ENCODE results near the gene ARHGEF16. TPM values are rescaled to one million over a fixed set of nuclear protein-coding genes. Genes with fewer than 3 reads are reported as not detected.

ARHGEF16 gene
- total and polyA plus RNA-seq, 9 donors, result 0.13 to 8.4 (median 1.7) TPM

DNA sequence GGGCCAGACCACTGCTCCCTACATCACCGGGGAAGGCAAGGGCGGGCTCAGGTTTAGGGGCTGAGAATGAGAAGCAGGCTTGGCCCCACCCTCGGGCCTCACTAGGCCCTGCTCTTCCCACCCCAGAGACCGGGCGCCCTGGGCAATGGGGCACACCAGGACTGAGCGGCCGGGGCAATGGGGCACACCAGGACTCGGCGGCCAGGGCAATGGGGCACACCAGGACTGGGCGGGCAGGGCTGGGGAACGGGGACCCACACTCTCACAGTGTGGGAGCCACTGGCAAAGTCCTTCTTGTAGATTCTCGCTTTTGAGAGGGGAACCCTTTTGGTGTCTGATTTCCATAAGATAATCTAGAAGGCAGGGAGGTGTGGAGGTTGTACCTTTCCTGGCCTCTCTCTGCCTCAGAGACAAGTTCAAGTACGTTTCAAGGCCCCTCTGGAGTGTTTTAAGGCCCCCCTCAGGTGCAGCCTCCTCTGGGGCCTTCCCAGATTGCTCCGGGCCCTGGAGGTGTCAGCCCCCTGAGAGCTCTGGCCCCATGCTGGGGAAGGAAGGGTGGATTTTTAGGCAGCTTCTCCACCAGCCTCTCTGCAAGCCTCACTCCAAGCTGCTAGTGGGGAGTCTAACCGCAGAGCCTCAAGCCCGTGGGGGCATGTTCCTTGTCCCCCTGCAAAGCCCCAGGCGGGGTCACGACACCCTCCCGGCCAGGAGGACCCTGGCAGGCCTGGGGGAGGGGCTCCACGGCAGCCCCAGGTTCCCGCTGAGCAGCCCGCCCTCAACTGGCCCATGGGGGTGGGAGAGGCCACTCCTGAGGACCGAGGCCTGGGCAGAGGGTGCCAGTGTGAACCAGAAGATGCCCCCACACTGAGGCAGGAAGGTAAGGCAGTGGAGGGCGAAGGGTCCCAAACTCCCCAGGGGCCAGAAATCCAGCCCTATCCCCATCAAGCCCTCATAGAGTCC lies 66.2 kb downstream of the ARHGEF16 start:
- intact Hi-C loops (cut with DNase I), result no loop called here
- no peaks in the 10 kb centered on the region for H3K4me1 ChIP-seq (ENCODE audit: insufficient read depth)
- H3K36me3 ChIP-seq, result no peaks in the 10 kb centered on the region
- WGBS, 3 donors, result 88 to 90% (median 89%) methylated on average over 23 to 24 of the region's 24 CpGs
- H3K27ac ChIP-seq, result no peak overlapping the region
- H3K27me3 ChIP-seq, result no peaks in the 10 kb centered on the region
- H3K9me3 ChIP-seq, result no peaks in the 10 kb centered on the region
- DNase-seq, result no peak
- no peak overlapping the region for H3K4me3 ChIP-seq
- TF ChIP-seq EP300 (IDR thresholded peaks at IDR 0.05) (no peak), POLR2A (IDR thresholded peaks at IDR 0.05) (no peak)
- TF ChIP-seq, protein P1, sequence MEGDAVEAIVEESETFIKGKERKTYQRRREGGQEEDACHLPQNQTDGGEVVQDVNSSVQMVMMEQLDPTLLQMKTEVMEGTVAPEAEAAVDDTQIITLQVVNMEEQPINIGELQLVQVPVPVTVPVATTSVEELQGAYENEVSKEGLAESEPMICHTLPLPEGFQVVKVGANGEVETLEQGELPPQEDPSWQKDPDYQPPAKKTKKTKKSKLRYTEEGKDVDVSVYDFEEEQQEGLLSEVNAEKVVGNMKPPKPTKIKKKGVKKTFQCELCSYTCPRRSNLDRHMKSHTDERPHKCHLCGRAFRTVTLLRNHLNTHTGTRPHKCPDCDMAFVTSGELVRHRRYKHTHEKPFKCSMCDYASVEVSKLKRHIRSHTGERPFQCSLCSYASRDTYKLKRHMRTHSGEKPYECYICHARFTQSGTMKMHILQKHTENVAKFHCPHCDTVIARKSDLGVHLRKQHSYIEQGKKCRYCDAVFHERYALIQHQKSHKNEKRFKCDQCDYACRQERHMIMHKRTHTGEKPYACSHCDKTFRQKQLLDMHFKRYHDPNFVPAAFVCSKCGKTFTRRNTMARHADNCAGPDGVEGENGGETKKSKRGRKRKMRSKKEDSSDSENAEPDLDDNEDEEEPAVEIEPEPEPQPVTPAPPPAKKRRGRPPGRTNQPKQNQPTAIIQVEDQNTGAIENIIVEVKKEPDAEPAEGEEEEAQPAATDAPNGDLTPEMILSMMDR (IDR thresholded peaks at IDR 0.05), result no peak

DNA sequence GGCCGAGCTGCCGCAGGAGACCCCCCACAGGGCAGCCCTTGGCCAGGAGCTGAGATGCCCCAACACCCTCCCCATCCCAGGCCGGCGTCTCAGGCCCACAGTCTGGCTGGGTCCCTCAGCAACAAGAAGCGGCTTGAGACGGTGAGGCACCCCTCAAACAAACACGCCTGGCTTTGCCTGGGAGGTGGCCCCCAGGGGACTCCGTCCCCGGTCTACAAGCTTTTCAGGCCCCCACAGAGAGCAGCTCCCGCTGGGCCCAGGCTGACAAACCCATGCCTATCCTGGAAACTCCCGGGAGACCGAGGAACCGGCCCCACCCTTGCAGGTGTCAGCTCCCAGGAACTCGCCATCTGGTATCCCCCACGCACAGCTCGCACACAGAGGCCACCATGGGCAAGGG lies 67.0 kb downstream of the ARHGEF16 start:
- H3K4me1 ChIP-seq (ENCODE audit: insufficient read depth), result no peaks in the 10 kb centered on the region
- TF ChIP-seq, protein P1 (IDR thresholded peaks at IDR 0.05), result no peak
- TF ChIP-seq POLR2A (IDR thresholded peaks at IDR 0.05), result no peak
- no peak for TF ChIP-seq EP300 (IDR thresholded peaks at IDR 0.05)
- 88 to 94% (median 89%) methylated on average over 16 of the region's 16 CpGs for WGBS, 3 donors
- no peaks in the 10 kb centered on the region for H3K36me3 ChIP-seq
- H3K27ac ChIP-seq, result no peak overlapping the region
- no peaks in the 10 kb centered on the region for H3K27me3 ChIP-seq
- intact Hi-C loops (cut with DNase I), result no loop called here
- no peak for DNase-seq
- H3K4me3 ChIP-seq, result no peak overlapping the region
- H3K9me3 ChIP-seq, result no peaks in the 10 kb centered on the region

DNA sequence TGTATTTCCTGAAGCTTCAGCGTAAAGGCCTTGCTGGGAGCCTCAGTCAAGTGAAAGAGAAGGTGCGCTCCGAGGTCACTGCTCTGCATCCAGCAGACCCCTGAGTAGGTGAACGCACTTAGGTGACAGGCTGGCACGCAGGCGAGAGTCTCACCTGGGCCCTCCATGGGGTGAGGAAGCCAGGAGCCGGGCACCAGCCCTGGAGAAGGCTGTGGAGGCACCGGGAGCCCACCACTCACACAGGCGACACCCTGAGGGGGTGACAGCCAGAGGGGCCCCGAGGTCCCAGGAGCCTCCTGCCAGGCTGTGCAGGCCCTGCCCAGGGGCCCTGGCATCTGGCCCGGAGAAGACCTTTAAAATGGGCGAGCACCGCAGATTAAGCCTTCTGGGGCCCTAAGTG lies 67.6 kb downstream of the ARHGEF16 start:
- WGBS, 3 donors, result 92 to 96% (median 94%) methylated on average over 9 to 13 of the region's 13 CpGs
- H3K27me3 ChIP-seq, result no peaks in the 10 kb centered on the region
- no peaks in the 10 kb centered on the region for H3K9me3 ChIP-seq
- H3K27ac ChIP-seq, result no peak overlapping the region
- no peak overlapping the region for H3K4me3 ChIP-seq
- H3K4me1 ChIP-seq (ENCODE audit: insufficient read depth), result no peaks in the 10 kb centered on the region
- TF ChIP-seq, protein P1 (IDR thresholded peaks at IDR 0.05), result no peak
- TF ChIP-seq EP300 (IDR thresholded peaks at IDR 0.05) (no peak), POLR2A (IDR thresholded peaks at IDR 0.05) (no peak)
- DNase-seq, result no peak
- intact Hi-C loops (cut with DNase I), result no loop called here
- H3K36me3 ChIP-seq, result no peaks in the 10 kb centered on the region

DNA sequence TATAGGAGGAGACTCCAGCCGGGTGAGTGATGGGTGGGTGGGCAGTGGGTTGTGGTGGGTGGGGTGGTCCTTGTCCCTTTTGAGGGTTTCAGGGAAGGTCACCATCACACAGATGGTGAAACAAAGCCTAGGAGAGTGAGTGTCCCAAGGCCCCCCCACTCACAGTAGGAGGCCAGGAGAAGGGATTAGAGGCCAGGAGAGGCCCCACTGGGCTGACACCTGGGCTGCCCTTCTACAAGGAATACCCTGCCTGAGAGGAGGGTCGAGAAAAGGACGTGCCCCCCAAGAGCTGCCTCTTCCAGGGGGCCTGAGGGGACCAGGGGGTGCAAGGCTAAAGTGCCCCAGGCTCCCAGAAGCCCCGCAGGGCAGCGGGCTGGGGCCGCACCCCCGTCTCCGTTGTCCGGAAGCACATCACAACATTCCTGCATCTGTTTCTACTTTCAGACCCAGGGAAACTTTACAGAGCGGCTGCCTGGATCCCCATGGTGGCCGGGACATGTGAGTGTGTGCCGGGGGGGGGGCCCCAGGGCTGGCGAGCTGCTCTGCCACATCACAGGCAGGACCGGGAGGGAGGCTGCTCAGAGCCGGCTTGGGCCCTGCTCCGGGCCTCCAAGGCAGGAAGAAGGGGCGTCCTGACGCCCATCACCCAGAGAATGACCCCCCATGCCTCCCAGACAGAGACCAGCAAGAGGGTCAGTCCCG lies 68.2 kb downstream of the ARHGEF16 start:
- no peak for DNase-seq
- H3K9me3 ChIP-seq, result no peaks in the 10 kb centered on the region
- TF ChIP-seq, protein P1 (IDR thresholded peaks at IDR 0.05), result no peak
- TF ChIP-seq POLR2A (IDR thresholded peaks at IDR 0.05) (no peak), EP300 (IDR thresholded peaks at IDR 0.05) (no peak)
- H3K36me3 ChIP-seq, result no peaks in the 10 kb centered on the region
- H3K27me3 ChIP-seq, result no peaks in the 10 kb centered on the region
- H3K4me3 ChIP-seq, result no peak overlapping the region
- intact Hi-C loops (cut with DNase I), result no loop called here
- no peaks in the 10 kb centered on the region for H3K4me1 ChIP-seq (ENCODE audit: insufficient read depth)
- WGBS, 3 donors, result 80 to 86% (median 84%) methylated on average over 18 to 19 of the region's 19 CpGs
- H3K27ac ChIP-seq, result no peak overlapping the region
